GM23338 (cell line): ENCODE measurements around the gene UBL5. TPM values are rescaled to one million over a fixed set of nuclear protein-coding genes. Genes with fewer than 3 reads are reported as not detected.
A peak's percentile ranks its signal among the peaks of the same experiment; 100 is the strongest.

Experiments
- ATAC-seq: fragments of 200-7000 bp; cut with Tn5 transposase; 3 replicates; pipeline ENCODE4 v1.9.1; 2020
- DNase-seq: peaks from one replicate; pipeline ENCODE4 v3.0.0-alpha.2; 2015; ENCODE audit warnings: low spot score
- H2AFZ ChIP-seq: fragments of 200-600 bp; sonication (generic); 2 replicates; pipeline ENCODE4 v1.8.0; 2016; ENCODE audit warnings: antibody characterized with exemption, mild to moderate bottlenecking, moderate library complexity
- H3F3A ChIP-seq: fragments of 200-600 bp; sonication (generic); replicated peaks from 2 replicates; pipeline ENCODE4 v1.8.0; 2017; ENCODE audit warnings: antibody characterized with exemption, mixed run types, low read depth
- H3K27ac ChIP-seq: fragments of 200-600 bp; sonication (generic); 2 replicates; pipeline ENCODE4 v1.6.1; 2016; ENCODE audit warnings: low read depth
- H3K27me3 ChIP-seq: fragments of 200-600 bp; sonication (generic); 2 replicates; pipeline ENCODE4 v1.8.0; 2016; ENCODE audit warnings: mild to moderate bottlenecking, mixed run types, moderate library complexity; ENCODE audit not compliant: insufficient read depth
- H3K36me3 ChIP-seq: fragments of 200-600 bp; sonication (generic); 2 replicates; pipeline ENCODE4 v1.8.0; 2016; ENCODE audit warnings: mild to moderate bottlenecking; ENCODE audit not compliant: insufficient read depth
- H3K4me1 ChIP-seq: fragments of 200-600 bp; sonication (generic); 2 replicates; pipeline ENCODE4 v1.8.0; 2016; ENCODE audit warnings: mild to moderate bottlenecking, moderate library complexity; ENCODE audit not compliant: insufficient read depth
- H3K4me2 ChIP-seq: fragments of 200-600 bp; sonication (generic); 2 replicates; pipeline ENCODE4 v1.7.1; 2017; ENCODE audit warnings: mixed run types
- H3K4me3 ChIP-seq: fragments of 200-600 bp; sonication (generic); 2 replicates; pipeline ENCODE4 v1.6.1; 2016; ENCODE audit warnings: mixed run types
- H3K79me2 ChIP-seq: fragments of 200-600 bp; sonication (generic); replicated peaks from 2 replicates; pipeline ENCODE4 v1.8.0; 2017; ENCODE audit warnings: mild to moderate bottlenecking; ENCODE audit not compliant: insufficient read depth
- H3K9me2 ChIP-seq: fragments of 200-600 bp; sonication (generic); 2 replicates; pipeline ENCODE4 v1.8.0; 2017; ENCODE audit not compliant: insufficient read depth
- H4K20me1 ChIP-seq: fragments of 200-600 bp; sonication (generic); replicated peaks from 2 replicates; pipeline ENCODE4 v1.8.0; 2017; ENCODE audit warnings: mild to moderate bottlenecking; ENCODE audit not compliant: insufficient read depth
- H3K27ac Mint-ChIP-seq: 2 replicates; pipeline ENCODE4 v1.8.0; 2020; ENCODE audit warnings: inconsistent platforms, mild to moderate bottlenecking, moderate library complexity, mixed read lengths
- H3K27me3 Mint-ChIP-seq: 3 replicates; pipeline ENCODE4 v1.8.0; 2022; ENCODE audit warnings: low read depth, mild to moderate bottlenecking, moderate library complexity, mixed read lengths, inconsistent platforms; ENCODE audit not compliant: insufficient read depth, poor library complexity
- H3K36me3 Mint-ChIP-seq: 3 replicates; pipeline ENCODE4 v1.8.0; 2021; ENCODE audit warnings: low read depth, mild to moderate bottlenecking, inconsistent platforms, moderate library complexity, mixed read lengths
- H3K4me1 Mint-ChIP-seq: 3 replicates; pipeline ENCODE4 v1.8.0; 2020; ENCODE audit warnings: mild to moderate bottlenecking, inconsistent platforms, mixed read lengths
- H3K4me3 Mint-ChIP-seq: 3 replicates; pipeline ENCODE4 v1.8.0; 2021; ENCODE audit warnings: moderate library complexity, mild to moderate bottlenecking, inconsistent platforms, mixed read lengths
- H3K9me3 Mint-ChIP-seq: 3 replicates; pipeline ENCODE4 v1.8.0; 2020; ENCODE audit warnings: moderate library complexity, mild to moderate bottlenecking, inconsistent platforms, mixed read lengths
- EZH2phosphoT487 ChIP-seq: fragments of 200-600 bp; sonication (generic); IDR thresholded peaks from one replicate; pipeline ENCODE4 v1.8.1; 2018; ENCODE audit warnings: antibody characterized with exemption; ENCODE audit not compliant: unreplicated experiment
- STAT1 ChIP-seq: IDR thresholded peaks from one replicate; pipeline ENCODE4 v1.6.1; 2016; ENCODE audit warnings: antibody characterized with exemption; ENCODE audit not compliant: unreplicated experiment
- ZNF331 ChIP-seq: fragments of 250-450 bp; sonication (Bioruptor Pico); IDR thresholded peaks from 2 replicates; pipeline ENCODE4 v1.5.0; 2020; ENCODE audit warnings: low read depth, mild to moderate bottlenecking, moderate library complexity
- polyA plus RNA-seq: library from polyadenylated mRNA; unstranded; fragments of >200 nt; fragmentation: Nextera tagmentation; extraction: Ambion mirVana; gene quantifications from 2 replicates; pipeline ENCODE4 v1.2.1, GENCODE V29; 2016
- total RNA-seq: library from RNA; depleted of rRNA; stranded (reverse); fragments of >200 nt; shearing (Covaris generic); gene quantifications from 2 replicates; pipeline ENCODE4 v1.2.3, GENCODE V29; 2014
- TF ChIP-seq, protein P1 (sequence below): fragments of 250-450 bp; sonication (Bioruptor Pico); IDR thresholded peaks from 2 replicates; pipeline ENCODE4 v1.5.0; 2020; ENCODE audit warnings: mild to moderate bottlenecking, moderate library complexity
- TF ChIP-seq, protein P2 (sequence below): IDR thresholded peaks from 2 replicates; pipeline ENCODE4 v1.6.1; 2016; ENCODE audit warnings: antibody characterized with exemption

The UBL5 gene
- total and polyA plus RNA-seq, 2 experiments from 2014 or later, result 304 to 1,371 TPM

DNA sequence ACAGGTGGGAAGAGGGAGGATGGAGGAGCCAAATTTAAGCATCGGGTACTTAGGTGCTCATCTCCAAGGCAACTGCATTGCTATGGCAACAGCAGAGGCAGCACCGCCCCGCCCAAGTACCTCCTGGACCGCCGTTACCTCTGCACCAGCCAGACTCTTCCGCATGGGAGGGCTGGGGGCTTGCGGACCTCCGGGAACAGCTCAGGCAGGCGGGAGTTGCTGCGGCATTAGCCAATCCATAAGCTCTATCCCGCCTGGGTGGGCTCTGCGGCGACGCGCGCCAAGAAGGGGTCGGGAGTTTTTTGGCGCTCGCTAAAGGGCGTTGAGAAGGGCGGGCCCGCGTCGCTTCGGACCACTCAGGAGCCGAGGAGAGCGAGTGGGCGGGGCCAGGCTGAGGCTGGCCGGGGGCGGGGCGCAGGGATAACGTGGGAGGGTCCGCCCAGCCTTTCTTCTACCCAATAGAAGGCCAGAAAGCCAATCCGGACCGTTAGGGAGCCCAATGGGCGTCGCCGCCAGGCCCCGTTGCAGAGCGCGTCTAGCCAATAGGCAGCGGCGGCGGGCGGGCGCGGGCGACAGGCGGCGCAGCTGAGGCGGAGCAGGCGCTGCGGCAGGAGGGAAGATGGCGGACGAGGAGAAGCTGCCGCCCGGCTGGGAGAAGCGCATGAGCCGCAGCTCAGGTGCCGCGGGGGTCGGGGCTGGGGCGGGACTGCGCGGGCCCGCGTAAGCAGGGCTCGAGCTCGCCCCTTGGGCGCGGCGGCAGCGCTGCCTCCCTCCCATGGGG is 7.2 kb downstream of the UBL5 start, which contains the start of gene PIN1 (continued):
- TF ChIP-seq, protein P1, sequence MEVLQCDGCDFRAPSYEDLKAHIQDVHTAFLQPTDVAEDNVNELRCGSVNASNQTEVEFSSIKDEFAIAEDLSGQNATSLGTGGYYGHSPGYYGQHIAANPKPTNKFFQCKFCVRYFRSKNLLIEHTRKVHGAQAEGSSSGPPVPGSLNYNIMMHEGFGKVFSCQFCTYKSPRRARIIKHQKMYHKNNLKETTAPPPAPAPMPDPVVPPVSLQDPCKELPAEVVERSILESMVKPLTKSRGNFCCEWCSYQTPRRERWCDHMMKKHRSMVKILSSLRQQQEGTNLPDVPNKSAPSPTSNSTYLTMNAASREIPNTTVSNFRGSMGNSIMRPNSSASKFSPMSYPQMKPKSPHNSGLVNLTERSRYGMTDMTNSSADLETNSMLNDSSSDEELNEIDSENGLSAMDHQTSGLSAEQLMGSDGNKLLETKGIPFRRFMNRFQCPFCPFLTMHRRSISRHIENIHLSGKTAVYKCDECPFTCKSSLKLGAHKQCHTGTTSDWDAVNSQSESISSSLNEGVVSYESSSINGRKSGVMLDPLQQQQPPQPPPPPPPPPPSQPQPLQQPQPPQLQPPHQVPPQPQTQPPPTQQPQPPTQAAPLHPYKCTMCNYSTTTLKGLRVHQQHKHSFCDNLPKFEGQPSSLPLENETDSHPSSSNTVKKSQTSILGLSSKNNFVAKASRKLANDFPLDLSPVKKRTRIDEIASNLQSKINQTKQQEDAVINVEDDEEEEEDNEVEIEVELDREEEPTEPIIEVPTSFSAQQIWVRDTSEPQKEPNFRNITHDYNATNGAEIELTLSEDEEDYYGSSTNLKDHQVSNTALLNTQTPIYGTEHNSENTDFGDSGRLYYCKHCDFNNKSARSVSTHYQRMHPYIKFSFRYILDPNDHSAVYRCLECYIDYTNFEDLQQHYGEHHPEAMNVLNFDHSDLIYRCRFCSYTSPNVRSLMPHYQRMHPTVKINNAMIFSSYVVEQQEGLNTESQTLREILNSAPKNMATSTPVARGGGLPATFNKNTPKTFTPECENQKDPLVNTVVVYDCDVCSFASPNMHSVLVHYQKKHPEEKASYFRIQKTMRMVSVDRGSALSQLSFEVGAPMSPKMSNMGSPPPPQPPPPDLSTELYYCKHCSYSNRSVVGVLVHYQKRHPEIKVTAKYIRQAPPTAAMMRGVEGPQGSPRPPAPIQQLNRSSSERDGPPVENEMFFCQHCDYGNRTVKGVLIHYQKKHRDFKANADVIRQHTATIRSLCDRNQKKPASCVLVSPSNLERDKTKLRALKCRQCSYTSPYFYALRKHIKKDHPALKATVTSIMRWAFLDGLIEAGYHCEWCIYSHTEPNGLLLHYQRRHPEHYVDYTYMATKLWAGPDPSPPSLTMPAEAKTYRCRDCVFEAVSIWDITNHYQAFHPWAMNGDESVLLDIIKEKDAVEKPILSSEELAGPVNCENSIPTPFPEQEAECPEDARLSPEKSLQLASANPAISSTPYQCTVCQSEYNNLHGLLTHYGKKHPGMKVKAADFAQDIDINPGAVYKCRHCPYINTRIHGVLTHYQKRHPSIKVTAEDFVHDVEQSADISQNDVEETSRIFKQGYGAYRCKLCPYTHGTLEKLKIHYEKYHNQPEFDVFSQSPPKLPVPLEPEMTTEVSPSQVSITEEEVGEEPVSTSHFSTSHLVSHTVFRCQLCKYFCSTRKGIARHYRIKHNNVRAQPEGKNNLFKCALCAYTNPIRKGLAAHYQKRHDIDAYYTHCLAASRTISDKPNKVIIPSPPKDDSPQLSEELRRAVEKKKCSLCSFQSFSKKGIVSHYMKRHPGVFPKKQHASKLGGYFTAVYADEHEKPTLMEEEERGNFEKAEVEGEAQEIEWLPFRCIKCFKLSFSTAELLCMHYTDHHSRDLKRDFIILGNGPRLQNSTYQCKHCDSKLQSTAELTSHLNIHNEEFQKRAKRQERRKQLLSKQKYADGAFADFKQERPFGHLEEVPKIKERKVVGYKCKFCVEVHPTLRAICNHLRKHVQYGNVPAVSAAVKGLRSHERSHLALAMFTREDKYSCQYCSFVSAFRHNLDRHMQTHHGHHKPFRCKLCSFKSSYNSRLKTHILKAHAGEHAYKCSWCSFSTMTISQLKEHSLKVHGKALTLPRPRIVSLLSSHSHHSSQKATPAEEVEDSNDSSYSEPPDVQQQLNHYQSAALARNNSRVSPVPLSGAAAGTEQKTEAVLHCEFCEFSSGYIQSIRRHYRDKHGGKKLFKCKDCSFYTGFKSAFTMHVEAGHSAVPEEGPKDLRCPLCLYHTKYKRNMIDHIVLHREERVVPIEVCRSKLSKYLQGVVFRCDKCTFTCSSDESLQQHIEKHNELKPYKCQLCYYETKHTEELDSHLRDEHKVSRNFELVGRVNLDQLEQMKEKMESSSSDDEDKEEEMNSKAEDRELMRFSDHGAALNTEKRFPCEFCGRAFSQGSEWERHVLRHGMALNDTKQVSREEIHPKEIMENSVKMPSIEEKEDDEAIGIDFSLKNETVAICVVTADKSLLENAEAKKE (CRISPR knock-in tag), result no peak
- TF ChIP-seq ZNF331, result no peak
- no peak for TF ChIP-seq EZH2phosphoT487
- TF ChIP-seq STAT1, result no peak
- TF ChIP-seq, protein P2, sequence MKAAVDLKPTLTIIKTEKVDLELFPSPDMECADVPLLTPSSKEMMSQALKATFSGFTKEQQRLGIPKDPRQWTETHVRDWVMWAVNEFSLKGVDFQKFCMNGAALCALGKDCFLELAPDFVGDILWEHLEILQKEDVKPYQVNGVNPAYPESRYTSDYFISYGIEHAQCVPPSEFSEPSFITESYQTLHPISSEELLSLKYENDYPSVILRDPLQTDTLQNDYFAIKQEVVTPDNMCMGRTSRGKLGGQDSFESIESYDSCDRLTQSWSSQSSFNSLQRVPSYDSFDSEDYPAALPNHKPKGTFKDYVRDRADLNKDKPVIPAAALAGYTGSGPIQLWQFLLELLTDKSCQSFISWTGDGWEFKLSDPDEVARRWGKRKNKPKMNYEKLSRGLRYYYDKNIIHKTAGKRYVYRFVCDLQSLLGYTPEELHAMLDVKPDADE, result no peak

- H3K4me3 Mint-ChIP-seq, result peak overlapping the region; percentile 87
- H3K27me3 Mint-ChIP-seq, result peaks cover 5% of the 10 kb centered on the region
- peaks cover 26% of the 10 kb centered on the region for H3K79me2 ChIP-seq
- TF ChIP-seq, protein P2, result no peak
- TF ChIP-seq EZH2phosphoT487, result no peak
- TF ChIP-seq, protein P1 (CRISPR knock-in tag), result no peak
Observed at GRCh38 chr19:9835507-9835949, 7.8 kb downstream of the UBL5 start.

More at GRCh38 chr19:9835507-9835949, 7.8 kb downstream of the UBL5 start:
- no peaks in the 10 kb centered on the region for H3K9me3 Mint-ChIP-seq
- no peak overlapping the region for H2AFZ ChIP-seq
- DNase-seq (no peak), ATAC-seq (peak; percentile 13)
- no peak overlapping the region for H3K27ac ChIP-seq
- no peaks in the 10 kb centered on the region for H3K9me2 ChIP-seq
- peak overlapping the region; percentile 88 for H3K4me3 ChIP-seq
- H4K20me1 ChIP-seq, result peaks cover 16% of the 10 kb centered on the region
- H3K4me1 Mint-ChIP-seq, result peaks cover 9% of the 10 kb centered on the region
- H3K4me2 ChIP-seq, result peak overlapping the region; percentile 99
- no peaks in the 10 kb centered on the region for H3K36me3 ChIP-seq
- H3K27me3 ChIP-seq, result no peaks in the 10 kb centered on the region
- H3K27ac Mint-ChIP-seq, result peak overlapping the region; percentile 66; the same call in 1 of the 2 replicates
- H3F3A ChIP-seq, result peaks cover 8% of the 10 kb centered on the region
- peaks cover 11% of the 10 kb centered on the region; the same call in 1 of the 2 replicates for H3K4me1 ChIP-seq
- H3K36me3 Mint-ChIP-seq, result peaks cover 21% of the 10 kb centered on the region
